NCI-H1105 treated with DMSO at 0.1 percent for 48 hours (cell line): ENCODE measurements around the gene PLS1.
A peak's percentile ranks its signal among the peaks of the same experiment; 100 is the strongest.
"Not testable (repeated sequence)": the region's sequence is repeated elsewhere in the genome, so short reads cannot be mapped to it uniquely, and the experiment has no call there.

Experiments used
- DNase-seq: peaks from one replicate; lab custom pipeline; 2025; lab: John Stamatoyannopoulos, UW

Gene PLS1

GRCh38 chr3:142694225-142694624, 98.0 kb downstream of the PLS1 start:
- no peak for DNase-seq

- peak; percentile 99 for DNase-seq
These were observed 109.0 kb downstream of the PLS1 start for GRCh38 chr3:142705198-142705597.

DNA sequence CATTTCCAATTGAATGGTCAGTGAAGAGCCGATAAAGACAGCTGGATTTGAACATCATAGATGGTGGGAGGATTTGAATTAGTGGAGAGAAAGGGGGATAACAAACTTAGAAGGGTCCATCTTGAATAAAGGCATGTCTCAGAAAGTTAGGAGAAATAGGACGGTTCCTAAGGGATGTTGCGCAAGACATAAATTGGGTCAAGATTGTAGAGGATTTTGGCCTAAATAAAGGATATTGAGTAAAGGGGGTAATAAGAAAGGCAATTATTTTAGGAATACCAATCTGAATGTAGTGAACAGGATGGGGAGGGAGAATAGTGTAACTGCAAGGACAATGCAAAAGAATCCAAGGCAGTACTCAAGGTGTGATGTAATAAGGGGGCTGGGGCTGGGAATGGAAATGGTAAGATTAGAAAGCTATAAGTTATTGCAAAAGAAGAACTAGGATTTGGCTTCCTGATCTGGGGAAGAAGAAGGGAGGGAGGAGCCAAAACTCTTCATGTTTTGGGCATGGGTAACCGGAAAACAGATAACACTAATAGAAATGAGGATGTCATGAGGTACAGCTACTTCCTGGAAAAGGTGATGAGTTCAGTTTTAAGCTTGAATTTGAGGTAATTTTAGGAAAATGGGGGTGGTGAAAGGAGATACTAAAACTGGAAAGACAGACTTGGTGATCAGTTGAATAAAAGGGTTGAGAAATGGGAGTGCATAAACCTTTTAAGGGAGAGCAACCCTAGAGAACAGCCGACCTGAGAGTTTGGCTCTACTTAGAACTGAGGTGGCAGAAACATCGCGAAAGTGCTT, 110.3 kb downstream of the PLS1 start:
- no peak for DNase-seq

DNA sequence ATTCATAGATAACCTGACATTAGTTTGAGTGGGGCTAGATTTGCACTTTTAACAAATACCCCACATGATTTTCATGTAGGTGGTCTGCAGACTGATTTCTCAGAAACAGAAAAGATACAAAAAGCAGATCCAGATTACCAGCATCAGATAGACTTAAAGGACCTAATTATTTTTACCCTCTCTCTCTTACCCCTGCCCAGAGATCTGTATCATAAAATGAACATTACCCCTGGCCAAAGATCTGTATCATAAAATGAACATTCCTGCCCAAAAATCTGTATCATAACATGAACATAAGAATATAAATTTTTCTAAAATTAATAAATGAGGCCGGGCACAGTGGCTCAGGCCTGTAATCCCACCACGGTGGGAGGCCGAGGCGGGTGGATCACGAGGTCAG, 113.0 kb downstream of the PLS1 start:
- no peak for DNase-seq

DNA sequence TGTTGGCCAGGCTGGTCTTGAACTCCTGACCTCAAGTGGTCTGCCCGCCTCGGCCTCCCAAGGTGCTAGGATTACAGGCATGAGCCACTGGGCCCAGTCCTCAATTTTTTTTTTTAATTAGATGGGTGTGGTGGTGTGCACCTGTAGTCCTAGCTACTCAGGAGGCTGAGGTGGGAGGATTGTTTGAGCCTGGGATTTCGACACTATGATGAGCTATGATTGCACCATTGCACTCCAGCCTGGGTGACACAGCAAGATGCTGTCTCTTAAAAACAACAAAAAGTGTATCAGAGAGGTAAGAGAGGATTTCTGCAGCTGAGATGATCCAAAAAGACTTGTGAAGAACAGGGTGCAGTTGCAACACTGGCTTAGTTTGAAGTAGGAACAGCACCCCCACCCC, 118.7 kb downstream of the PLS1 start:
- DNase-seq = not testable (repeated sequence)

GRCh38 chr3:142716102-142716501, 119.9 kb downstream of the PLS1 start:
- DNase-seq = no peak

DNA sequence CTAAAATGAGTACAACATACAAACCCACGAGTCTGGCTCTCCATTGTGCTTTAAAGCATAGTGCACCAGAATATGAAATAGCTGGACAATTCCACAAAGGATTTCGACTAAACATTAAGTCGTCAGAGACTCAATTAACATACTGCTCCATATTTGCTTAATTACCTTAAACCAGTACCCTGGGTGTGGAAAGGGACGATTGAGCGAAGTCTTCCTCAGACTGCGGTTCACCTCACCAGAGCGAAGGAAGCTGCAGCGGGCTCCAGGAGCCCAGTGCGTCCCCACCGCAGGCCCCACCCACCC, 127.4 kb downstream of the PLS1 start:
- DNase-seq = no peak

DNA sequence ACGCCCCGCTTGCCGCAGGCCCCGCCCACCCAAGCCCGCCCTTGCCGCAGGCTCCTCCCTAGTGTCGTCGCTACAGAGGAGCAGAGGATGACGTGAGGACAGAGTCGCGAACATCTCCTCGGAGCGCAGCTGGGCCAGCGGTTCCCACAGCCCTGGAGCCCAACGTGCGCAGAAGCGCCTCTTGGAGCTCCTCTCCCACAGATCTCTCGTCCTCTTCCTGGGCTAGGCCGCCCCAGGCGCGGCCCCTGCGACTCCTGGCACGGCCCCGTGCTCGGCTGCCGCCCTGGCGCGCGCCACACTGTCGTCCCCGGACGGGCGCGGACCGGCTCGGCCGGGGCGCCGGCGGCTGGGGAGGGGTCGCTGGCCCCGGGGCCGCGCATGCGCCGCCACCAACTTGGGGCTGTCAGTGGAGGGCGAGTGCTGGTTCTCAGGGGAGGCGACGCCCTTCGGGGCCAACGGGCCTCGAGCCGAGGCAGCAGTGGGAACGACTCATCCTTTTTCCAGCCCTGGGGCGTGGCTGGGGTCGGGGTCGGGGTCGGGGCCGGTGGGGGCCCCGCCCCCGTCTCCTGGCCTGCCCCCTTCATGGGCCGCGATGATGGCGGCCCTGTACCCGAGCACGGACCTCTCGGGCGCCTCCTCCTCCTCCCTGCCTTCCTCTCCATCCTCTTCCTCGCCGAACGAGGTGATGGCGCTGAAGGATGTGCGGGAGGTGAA, 127.9 kb downstream of the PLS1 start, which contains the start of gene TRPC1:
Gene TRPC1 (plus strand): TSS at position 67 of the 714 bp plus-strand sequence. CDS start 526 bp downstream, at position 593.
- peak; percentile 93 for DNase-seq

DNA sequence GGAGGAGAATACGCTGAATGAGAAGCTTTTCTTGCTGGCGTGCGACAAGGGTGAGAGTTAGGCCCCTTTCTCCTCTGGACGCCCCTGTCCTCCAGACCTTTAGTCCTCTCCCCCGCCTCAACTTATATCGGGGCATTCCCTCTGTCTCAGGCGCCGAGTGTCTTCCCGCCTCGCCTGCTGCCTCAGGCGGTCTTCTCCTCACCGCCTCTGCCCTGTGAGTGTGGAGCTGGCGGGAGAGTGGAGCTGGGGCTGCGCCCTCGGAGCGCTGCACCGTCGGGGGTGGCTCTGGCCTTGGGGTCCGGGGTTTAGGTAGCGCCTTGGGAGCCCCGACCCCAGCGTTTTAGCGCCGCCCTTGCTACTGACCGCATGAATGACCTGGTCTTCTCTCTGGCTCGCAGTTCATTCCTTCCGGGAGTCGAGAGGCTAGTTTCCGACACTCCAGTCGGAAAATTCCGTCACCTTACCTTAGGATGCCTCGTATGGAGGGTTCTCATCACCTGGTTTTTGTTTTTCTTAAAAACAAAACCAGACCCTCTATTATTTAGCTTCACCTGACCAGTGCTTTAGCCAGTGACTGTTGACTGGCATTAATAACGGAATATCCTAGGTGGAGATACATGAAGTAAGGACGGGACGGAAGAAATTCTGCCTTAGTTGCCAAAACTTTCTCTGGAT, 128.6 kb downstream of the PLS1 start:
- DNase-seq = peak; percentile 82

DNA sequence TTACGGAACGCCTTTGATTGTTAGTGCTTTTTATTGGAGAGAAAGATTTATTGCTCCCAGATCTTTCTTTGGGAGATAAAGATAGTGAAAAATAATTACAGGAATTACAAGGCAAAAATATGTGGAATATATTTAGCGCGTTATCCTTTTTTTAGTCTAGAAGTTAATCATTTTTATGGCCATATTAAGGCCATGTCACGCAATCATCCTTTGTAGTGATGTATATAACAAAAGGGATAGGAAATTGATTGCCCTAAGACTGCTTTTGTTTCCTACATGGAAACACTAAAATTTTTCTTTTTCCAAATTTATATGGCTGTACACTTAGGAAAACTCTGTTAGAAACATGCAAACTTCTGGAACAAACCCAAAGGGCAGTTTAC, 129.2 kb downstream of the PLS1 start:
- no peak for DNase-seq

GRCh38 chr3:142726017-142726416, 129.8 kb downstream of the PLS1 start:
- no peak for DNase-seq

DNA sequence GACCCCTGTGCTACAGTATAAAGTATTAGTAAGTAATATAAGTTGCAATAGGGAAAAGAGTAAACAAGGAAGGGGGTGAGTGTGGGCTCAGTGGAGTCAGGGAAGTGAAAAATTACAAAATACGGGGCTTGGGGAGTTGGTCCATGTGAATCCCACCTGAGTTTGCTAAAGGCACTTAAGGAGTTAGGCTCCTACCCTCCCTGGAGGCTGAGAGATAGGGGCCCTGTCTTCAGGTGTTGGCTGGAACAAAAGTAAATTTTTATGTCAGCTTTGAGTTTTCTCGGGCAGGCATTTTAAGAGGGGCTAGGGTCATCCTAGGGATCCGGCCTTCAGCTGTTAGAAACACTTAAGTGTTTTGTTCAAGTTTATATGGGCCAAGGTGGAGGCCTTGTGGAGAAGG, 135.9 kb downstream of the PLS1 start:
- DNase-seq = no peak

DNA sequence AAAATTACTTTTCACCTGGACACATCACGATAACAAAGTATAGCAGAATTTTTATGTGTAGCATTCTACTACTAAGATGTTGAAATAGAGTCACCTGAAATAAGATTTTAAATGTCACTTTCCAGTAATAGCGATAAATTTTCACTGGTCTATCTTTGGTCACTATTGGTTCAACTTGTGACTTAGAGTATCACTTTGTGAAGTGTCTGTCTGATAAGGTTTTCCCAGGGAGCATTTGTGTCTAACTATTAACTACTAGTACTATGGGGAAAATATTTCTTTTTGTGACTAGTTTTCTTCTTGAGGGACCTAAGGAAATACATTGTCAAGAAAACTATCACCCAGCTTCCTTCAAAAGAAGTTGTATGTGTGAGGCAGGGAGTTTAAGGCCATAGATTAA, 138.6 kb downstream of the PLS1 start:
- DNase-seq = no peak

GRCh38 chr3:142735462-142735861, 139.3 kb downstream of the PLS1 start:
- DNase-seq = peak; percentile 27

GRCh38 chr3:142738396-142738795, 142.2 kb downstream of the PLS1 start:
- DNase-seq = no peak

- DNase-seq = no peak
These were observed 150.5 kb downstream of the PLS1 start for GRCh38 chr3:142746646-142747045.

- not testable (repeated sequence) for DNase-seq
These were observed 154.3 kb downstream of the PLS1 start for GRCh38 chr3:142750531-142750930.

GRCh38 chr3:142752605-142753004, 156.4 kb downstream of the PLS1 start:
- DNase-seq = not testable (repeated sequence)

DNA sequence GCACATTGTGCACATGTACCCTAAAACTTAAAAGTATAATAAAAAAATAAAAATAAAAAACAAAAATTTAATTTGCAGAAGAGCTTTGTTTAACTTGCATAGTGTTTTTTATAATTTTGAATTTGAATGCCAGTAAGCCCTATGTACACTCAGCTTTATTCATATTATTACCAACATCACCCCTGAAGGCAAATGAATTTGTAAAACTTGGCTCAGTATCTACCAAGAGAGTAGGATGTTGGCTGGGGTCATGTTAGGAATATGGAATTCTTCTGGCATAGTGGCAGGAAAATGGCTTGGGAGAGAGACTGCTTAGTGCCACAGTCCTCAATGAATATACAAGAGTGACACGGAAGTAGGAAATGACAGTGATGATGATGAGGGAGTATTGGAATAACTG, 158.3 kb downstream of the PLS1 start:
- DNase-seq = no peak
